ENCODE data around the gene FBXW5.

GRCh38 chr9:136984464-136985026, 40.0 kb upstream of the FBXW5 start:
- TF ChIP-seq ZNF274 (IDR thresholded peaks at IDR 0.05; ENCODE audit: low read depth, low read length): no peak
- no peak for TF ChIP-seq YY1 (IDR thresholded peaks at IDR 0.05; ENCODE audit: insufficient read depth, insufficient read length)
- TF ChIP-seq SUZ12 (IDR thresholded peaks at IDR 0.05; ENCODE audit: extremely low read depth, insufficient read depth, insufficient read length): no peak
